ENCODE data around the gene LRFN5.

DNA sequence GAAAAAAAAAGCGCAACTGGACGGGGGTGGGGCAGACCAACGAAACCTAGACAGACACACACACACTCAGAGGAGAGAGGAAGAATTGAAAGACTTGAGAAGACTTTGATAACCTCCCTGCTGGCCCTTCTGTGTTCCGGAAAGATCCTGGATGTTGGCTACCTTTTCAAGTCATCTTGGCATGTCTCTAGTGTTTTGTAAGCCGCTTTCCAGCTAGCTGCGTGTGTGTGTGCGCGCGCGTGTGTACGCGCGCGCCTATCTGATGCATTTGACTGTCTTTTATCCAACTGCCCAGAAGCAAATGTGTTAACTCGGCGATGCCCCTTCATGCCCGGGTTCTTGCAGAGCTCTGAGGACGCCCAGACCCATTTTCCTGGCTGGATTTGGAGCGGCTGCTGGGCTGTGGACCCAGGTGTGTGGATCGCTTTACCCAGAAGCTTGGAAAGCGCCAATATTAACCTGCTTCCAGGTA, 664 bp downstream of the LRFN5 start:
- TF ChIP-seq, protein P1, sequence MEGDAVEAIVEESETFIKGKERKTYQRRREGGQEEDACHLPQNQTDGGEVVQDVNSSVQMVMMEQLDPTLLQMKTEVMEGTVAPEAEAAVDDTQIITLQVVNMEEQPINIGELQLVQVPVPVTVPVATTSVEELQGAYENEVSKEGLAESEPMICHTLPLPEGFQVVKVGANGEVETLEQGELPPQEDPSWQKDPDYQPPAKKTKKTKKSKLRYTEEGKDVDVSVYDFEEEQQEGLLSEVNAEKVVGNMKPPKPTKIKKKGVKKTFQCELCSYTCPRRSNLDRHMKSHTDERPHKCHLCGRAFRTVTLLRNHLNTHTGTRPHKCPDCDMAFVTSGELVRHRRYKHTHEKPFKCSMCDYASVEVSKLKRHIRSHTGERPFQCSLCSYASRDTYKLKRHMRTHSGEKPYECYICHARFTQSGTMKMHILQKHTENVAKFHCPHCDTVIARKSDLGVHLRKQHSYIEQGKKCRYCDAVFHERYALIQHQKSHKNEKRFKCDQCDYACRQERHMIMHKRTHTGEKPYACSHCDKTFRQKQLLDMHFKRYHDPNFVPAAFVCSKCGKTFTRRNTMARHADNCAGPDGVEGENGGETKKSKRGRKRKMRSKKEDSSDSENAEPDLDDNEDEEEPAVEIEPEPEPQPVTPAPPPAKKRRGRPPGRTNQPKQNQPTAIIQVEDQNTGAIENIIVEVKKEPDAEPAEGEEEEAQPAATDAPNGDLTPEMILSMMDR (IDR thresholded peaks at IDR 0.05): no peak
- TF ChIP-seq POLR2A (IDR thresholded peaks at IDR 0.05) (no peak), POLR2AphosphoS5 (IDR thresholded peaks at IDR 0.05) (no peak)

Data from suprapubic skin (tissue), 4 donors.